Measurements from ENCODE around the gene NDUFA13.

- peak; percentile 18 for TF ChIP-seq CTCF (IDR thresholded peaks at IDR 0.05; ENCODE audit: insufficient read depth, low read length, poor library complexity, severe bottlenecking)
- TF ChIP-seq EZH2phosphoT487 (conservative IDR thresholded peaks at IDR 0.05; ENCODE audit: low read length) = no peak
These were observed 9.8 kb downstream of the NDUFA13 start for GRCh38 chr19:19525611-19526380.
